Renal cortical epithelial cell (primary cell): ENCODE measurements around the gene EIF1AD. TPM values are rescaled to one million over a fixed set of nuclear protein-coding genes. Genes with fewer than 3 reads are reported as not detected.

Experiments
- total RNA-seq: library from RNA; depleted of rRNA; stranded (reverse); fragments of >200 nt; gene quantifications from 2 replicates; pipeline ENCODE4 v1.2.3, GENCODE V29; 2014

EIF1AD gene
- total RNA-seq, 1 donor from 2014 or later = 39.0 TPM

Other genes with a start within 250 kb of the EIF1AD start
- 10.6 and 17.2 TPM in 2 replicates for gene AP5B1, start 221.2 kb downstream of the EIF1AD start, total RNA-seq
- gene OVOL1, start 215.1 kb downstream of the EIF1AD start, total RNA-seq = 0.20 and 5.2 TPM in 2 replicates
- gene SNX32, start 168.2 kb downstream of the EIF1AD start, total RNA-seq = 0.40 TPM in 1 of 2 replicates, not detected in the other
- gene CFL1, start 144.0 kb downstream of the EIF1AD start, total RNA-seq = 1,035 and 1,160 TPM in 2 replicates
- gene MUS81, start 141.7 kb downstream of the EIF1AD start, total RNA-seq = 37.0 and 52.4 TPM in 2 replicates
- 18.9 and 35.0 TPM in 2 replicates for gene EFEMP2, start 129.4 kb downstream of the EIF1AD start, total RNA-seq
- gene CTSW, start 122.3 kb downstream of the EIF1AD start, total RNA-seq = 0.35 TPM in 1 of 2 replicates, not detected in the other
- 96.8 and 192 TPM in 2 replicates for gene FIBP, start 113.7 kb downstream of the EIF1AD start, total RNA-seq
- gene CCDC85B, start 111.5 kb downstream of the EIF1AD start, total RNA-seq = 10.0 and 13.5 TPM in 2 replicates
- 4.2 and 9.7 TPM in 2 replicates for gene FOSL1, start 101.8 kb downstream of the EIF1AD start, total RNA-seq
- gene C11orf68, start 83.1 kb downstream of the EIF1AD start, total RNA-seq = 6.9 and 15.7 TPM in 2 replicates
- gene DRAP1, start 82.7 kb downstream of the EIF1AD start, total RNA-seq = 54.2 and 117 TPM in 2 replicates
- gene TSGA10IP, start 56.7 kb downstream of the EIF1AD start, total RNA-seq = not detected in 2 replicates
- gene SART1, start 40.4 kb downstream of the EIF1AD start, total RNA-seq = 10.8 and 43.3 TPM in 2 replicates
- 10.6 and 14.3 TPM in 2 replicates for gene BANF1, start 346 bp upstream of the EIF1AD start, total RNA-seq
- 2.3 and 140 TPM in 2 replicates for gene CST6, start 9.9 kb upstream of the EIF1AD start, total RNA-seq
- 0.65 TPM in 1 of 2 replicates, not detected in the other for gene CATSPER1, start 24.3 kb upstream of the EIF1AD start, total RNA-seq
- gene GAL3ST3, start 47.0 kb upstream of the EIF1AD start, total RNA-seq = 0.87 and 1.8 TPM in 2 replicates
- gene SF3B2, start 50.2 kb upstream of the EIF1AD start, total RNA-seq = 122 and 141 TPM in 2 replicates
- gene PACS1, start 68.1 kb upstream of the EIF1AD start, total RNA-seq = 19.4 and 61.2 TPM in 2 replicates